ENCODE data around the gene GRM4.

- TF ChIP-seq CTCF (IDR thresholded peaks at IDR 0.05; ENCODE audit: insufficient read depth, low read length, poor library complexity, severe bottlenecking) (no peak), EZH2phosphoT487 (conservative IDR thresholded peaks at IDR 0.05; ENCODE audit: low read length) (no peak)
These were observed at the start of gene GRM4 for GRCh38 chr6:34146021-34146782.

Measured in SU-DHL-6 (cell line).